Measurements from ENCODE around the gene CFAP69.

CFAP69 gene

GRCh38 chr7:90244909-90245851 is at the start of gene CFAP69:
Gene CFAP69 (plus strand): TSS chr7:90245174. CDS start chr7:90245425, 251 bp downstream.
- ATAC-seq = peak; percentile 95
- H3K4me1 Mint-ChIP-seq = peaks cover 28% of the 10 kb centered on the region
- H3K27me3 Mint-ChIP-seq = peaks cover 50% of the 10 kb centered on the region
- H3K27ac Mint-ChIP-seq = peak within 1 kb of the TSS; percentile 69 to 93
- H3K4me3 Mint-ChIP-seq = peak within 1 kb of the TSS; percentile 90
- peak; percentile 82 to 88 for DNase-seq
- H3K9me3 Mint-ChIP-seq = no peaks in the 10 kb centered on the region

- H3K4me3 Mint-ChIP-seq = no peak overlapping the region
- ATAC-seq (no peak), DNase-seq (no peak)
- no peaks in the 10 kb centered on the region for H3K9me3 Mint-ChIP-seq
- H3K27me3 Mint-ChIP-seq = no peaks in the 10 kb centered on the region
- H3K27ac Mint-ChIP-seq = no peak overlapping the region
- no peaks in the 10 kb centered on the region for H3K4me1 Mint-ChIP-seq
Observed at GRCh38 chr7:90201500-90202195, 43.3 kb upstream of the CFAP69 start.

GRCh38 chr7:90207956-90208355 is 37.0 kb upstream of the CFAP69 start:
- H3K27me3 Mint-ChIP-seq = peaks cover 8% of the 10 kb centered on the region
- peak overlapping the region in 1 of 2 donors; percentile 20 for H3K27ac Mint-ChIP-seq
- H3K4me1 Mint-ChIP-seq = peaks cover 10% of the 10 kb centered on the region
- DNase-seq (no peak), ATAC-seq (no peak)
- H3K4me3 Mint-ChIP-seq = no peak overlapping the region
- H3K9me3 Mint-ChIP-seq = no peaks in the 10 kb centered on the region

- DNase-seq = no peak
- no peaks in the 10 kb centered on the region for H3K9me3 Mint-ChIP-seq
- ATAC-seq = no peak
- H3K27me3 Mint-ChIP-seq = peaks cover 8% of the 10 kb centered on the region
- no peak overlapping the region for H3K4me3 Mint-ChIP-seq
- H3K4me1 Mint-ChIP-seq = peaks cover 10% of the 10 kb centered on the region
- H3K27ac Mint-ChIP-seq = no peak overlapping the region
Observed at GRCh38 chr7:90209776-90210175, 35.2 kb upstream of the CFAP69 start.

- DNase-seq = no peak
- Mint-ChIP-seq H3K4me3 (peak overlapping the region in 1 of 2 donors; percentile 84), H3K27ac (no peak overlapping the region), H3K27me3 (peaks cover 8% of the 10 kb centered on the region), H3K9me3 (no peaks in the 10 kb centered on the region), H3K4me1 (peaks cover 10% of the 10 kb centered on the region)
- ATAC-seq = no peak
Observed at GRCh38 chr7:90210475-90210874, 34.5 kb upstream of the CFAP69 start.

GRCh38 chr7:90210981-90211380 is 34.0 kb upstream of the CFAP69 start:
- DNase-seq = no peak
- Mint-ChIP-seq H3K4me3 (peak overlapping the region; percentile 73 to 84), H3K9me3 (no peaks in the 10 kb centered on the region), H3K27me3 (peaks cover 8% of the 10 kb centered on the region), H3K4me1 (peaks cover 10% of the 10 kb centered on the region), H3K27ac (peak overlapping the region in 1 of 2 donors; percentile 93)
- ATAC-seq = peak; percentile 25

GRCh38 chr7:90211391-90212148 is 33.4 kb upstream of the CFAP69 start, which contains the start of gene STEAP2:
Gene STEAP2 (plus strand): TSS chr7:90211740. CDS start chr7:90225083, 13,343 bp downstream.
- H3K4me1 Mint-ChIP-seq = peaks cover 10% of the 10 kb centered on the region
- H3K27ac Mint-ChIP-seq = peak within 1 kb of the TSS in 1 of 2 donors; percentile 93
- DNase-seq (peak; percentile 47 to 58), ATAC-seq (peak; percentile 92)
- no peaks in the 10 kb centered on the region for H3K9me3 Mint-ChIP-seq
- H3K4me3 Mint-ChIP-seq = peak within 1 kb of the TSS; percentile 73 to 84
- H3K27me3 Mint-ChIP-seq = peaks cover 8% of the 10 kb centered on the region

GRCh38 chr7:90212149-90212495 is 32.9 kb upstream of the CFAP69 start:
- Mint-ChIP-seq H3K27ac (no peak overlapping the region), H3K4me3 (peak overlapping the region; percentile 73 to 84), H3K9me3 (no peaks in the 10 kb centered on the region), H3K4me1 (peaks cover 10% of the 10 kb centered on the region), H3K27me3 (peaks cover 8% of the 10 kb centered on the region)
- no peak for DNase-seq
- ATAC-seq = no peak

GRCh38 chr7:90213521-90213920 is 31.5 kb upstream of the CFAP69 start:
- Mint-ChIP-seq H3K27ac (no peak overlapping the region), H3K27me3 (no peaks in the 10 kb centered on the region), H3K4me1 (peaks cover 10% of the 10 kb centered on the region), H3K4me3 (no peak overlapping the region), H3K9me3 (no peaks in the 10 kb centered on the region)
- no peak for ATAC-seq
- no peak for DNase-seq

GRCh38 chr7:90216080-90216674 is 28.8 kb upstream of the CFAP69 start:
- Mint-ChIP-seq H3K4me1 (peaks cover 6% of the 10 kb centered on the region), H3K27ac (no peak overlapping the region), H3K27me3 (peaks cover 18% of the 10 kb centered on the region), H3K4me3 (no peak overlapping the region), H3K9me3 (no peaks in the 10 kb centered on the region)
- ATAC-seq (no peak), DNase-seq (no peak)

GRCh38 chr7:90216771-90217170 is 28.2 kb upstream of the CFAP69 start:
- no peaks in the 10 kb centered on the region for H3K9me3 Mint-ChIP-seq
- no peak for ATAC-seq
- no peak overlapping the region for H3K27ac Mint-ChIP-seq
- H3K4me3 Mint-ChIP-seq = no peak overlapping the region
- DNase-seq = no peak
- peaks cover under 1% of the 10 kb centered on the region for H3K4me1 Mint-ChIP-seq
- H3K27me3 Mint-ChIP-seq = peaks cover 24% of the 10 kb centered on the region

GRCh38 chr7:90222390-90222789 is 22.6 kb upstream of the CFAP69 start:
- H3K4me3 Mint-ChIP-seq = no peak overlapping the region
- ATAC-seq (no peak), DNase-seq (no peak)
- peaks cover 66% of the 10 kb centered on the region for H3K27me3 Mint-ChIP-seq
- H3K27ac Mint-ChIP-seq = no peak overlapping the region
- no peaks in the 10 kb centered on the region for H3K4me1 Mint-ChIP-seq
- no peaks in the 10 kb centered on the region for H3K9me3 Mint-ChIP-seq

- Mint-ChIP-seq H3K27ac (no peak overlapping the region), H3K27me3 (peaks cover 69% of the 10 kb centered on the region), H3K4me3 (no peak overlapping the region), H3K4me1 (no peaks in the 10 kb centered on the region), H3K9me3 (no peaks in the 10 kb centered on the region)
- ATAC-seq (no peak), DNase-seq (no peak)
Observed at GRCh38 chr7:90222811-90223725, 21.9 kb upstream of the CFAP69 start.

- H3K27me3 Mint-ChIP-seq = peaks cover 77% of the 10 kb centered on the region
- no peak overlapping the region for H3K27ac Mint-ChIP-seq
- H3K4me1 Mint-ChIP-seq = no peaks in the 10 kb centered on the region
- no peaks in the 10 kb centered on the region for H3K9me3 Mint-ChIP-seq
- ATAC-seq = no peak
- no peak overlapping the region for H3K4me3 Mint-ChIP-seq
- no peak for DNase-seq
Observed at GRCh38 chr7:90224195-90224594, 20.8 kb upstream of the CFAP69 start.
